B cell (primary cell): ENCODE measurements around the gene ITPR3. TPM values are rescaled to one million over a fixed set of nuclear protein-coding genes. Genes with fewer than 3 reads are reported as not detected.

Experiments
- ATAC-seq: fragments of 200-7000 bp; cut with Tn5 transposase; one replicate; pipeline ENCODE4 v1.10.0; 2021; ENCODE audit warnings: low read depth, mild to moderate bottlenecking, moderate number of reproducible peaks, moderate library complexity
- CTCF ChIA-PET: fragments of 350-600 bp; sonication (Branson Sonifier 250); formaldehyde crosslinking; loops from one replicate; lab custom pipeline; 2021; ENCODE audit warnings: antibody characterized with exemption, inconsistent platforms; lab: Charles Lee
- POLR2A ChIA-PET: fragments of 350-600 bp; sonication (Branson Sonifier 250); formaldehyde crosslinking; loops from one replicate; lab custom pipeline; 2021; ENCODE audit warnings: antibody characterized with exemption; lab: Charles Lee
- DNase-seq: peaks from one replicate; pipeline ENCODE4 v3.0.0; 2013
- H2AFZ ChIP-seq: 2 replicates; pipeline ENCODE4 v1.6.1; 2012; ENCODE audit warnings: mild to moderate bottlenecking, low read depth, low read length; ENCODE audit not compliant: insufficient read depth, poor library complexity, severe bottlenecking
- H3K27ac ChIP-seq, 2 donors: 1 replicate in 1 of 2; 2 replicates in 1 of 2; pipeline ENCODE4 v1.5.1; 2012 to 2013; ENCODE audit warnings: low read length in 2 of 2, mild to moderate bottlenecking in 2 of 2, moderate library complexity in 1 of 2
- H3K27me3 ChIP-seq, 4 experiments: fragments of 200-600 bp in 1 of 4; sonication (generic) in 1 of 4; replicated peaks in 1 of 4; 1 replicate in 2 of 4; 2 replicates in 2 of 4; pipeline versions ENCODE4 v1.6.1 to v1.7.0; 2013 to 2016; ENCODE audit warnings: low read length in 3 of 4, mild to moderate bottlenecking in 2 of 4, mixed read lengths in 1 of 4, moderate library complexity in 1 of 4; ENCODE audit not compliant: insufficient read depth in 4 of 4, control insufficient read depth in 3 of 4; ENCODE audit errors: control extremely low read depth in 1 of 4
- H3K36me3 ChIP-seq, 2 experiments: replicated peaks in 1 of 2; 1 replicate in 1 of 2; 2 replicates in 1 of 2; pipeline versions ENCODE4 v1.6.1 to v1.7.1; 2013; ENCODE audit warnings: low read length in 1 of 2; ENCODE audit not compliant: insufficient read depth in 2 of 2, control insufficient read depth in 1 of 2; ENCODE audit errors: control extremely low read depth in 1 of 2, extremely low read depth in 1 of 2
- H3K4me1 ChIP-seq, 2 donors: fragments of 200-600 bp in 1 of 2; sonication (generic) in 1 of 2; 1 replicate in 1 of 2; 2 replicates in 1 of 2; pipeline versions ENCODE4 v1.5.1 to v1.6.1; 2013 to 2017; ENCODE audit warnings: low read length in 2 of 2; ENCODE audit not compliant: control insufficient read depth in 2 of 2, insufficient read depth in 2 of 2
- H3K4me2 ChIP-seq: replicated peaks from 2 replicates; pipeline ENCODE3; 2012; ENCODE audit warnings: mild to moderate bottlenecking, low read depth, low read length; ENCODE audit not compliant: poor library complexity, severe bottlenecking
- H3K4me3 ChIP-seq, 5 experiments: fragments of 200-600 bp in 1 of 5; sonication (generic) in 1 of 5; 1 replicate in 3 of 5; 2 replicates in 2 of 5; pipeline versions ENCODE4 v1.5.1 to v1.7.0; 2011 to 2016; ENCODE audit warnings: low read length in 4 of 5, mild to moderate bottlenecking in 4 of 5, low read depth in 2 of 5, control low read depth in 1 of 5, moderate library complexity in 1 of 5; ENCODE audit not compliant: insufficient read depth in 1 of 5; ENCODE audit errors: control extremely low read depth in 1 of 5, extremely low read depth in 1 of 5
- H3K79me2 ChIP-seq: fragments of 200-600 bp; sonication (generic); one replicate; pipeline ENCODE4 v1.6.0; 2016; ENCODE audit warnings: low read length; ENCODE audit not compliant: control insufficient read depth, insufficient read depth
- H3K9ac ChIP-seq: fragments of 200-600 bp; sonication (generic); 2 replicates; pipeline ENCODE4 v1.6.1; 2017; ENCODE audit warnings: mild to moderate bottlenecking, low read length, moderate library complexity
- H3K9me3 ChIP-seq, 3 donors: one replicate each; pipeline versions ENCODE4 v1.6.1 to v1.7.1; 2013; ENCODE audit warnings: low read length in 2 of 3; ENCODE audit not compliant: control insufficient read depth in 2 of 3, insufficient read depth in 1 of 3; ENCODE audit errors: control extremely low read depth in 1 of 3
- H4K20me1 ChIP-seq: 2 replicates; pipeline ENCODE4 v1.6.0; 2012; ENCODE audit warnings: mild to moderate bottlenecking, low read length; ENCODE audit not compliant: insufficient read depth, control insufficient read depth, poor library complexity, severe bottlenecking
- H3K27ac Mint-ChIP-seq: one replicate; pipeline ENCODE4 v1.8.0; 2021; ENCODE audit warnings: mixed read lengths
- H3K27me3 Mint-ChIP-seq: one replicate; pipeline ENCODE4 v1.8.0; 2021; ENCODE audit warnings: mixed read lengths
- H3K4me1 Mint-ChIP-seq: one replicate; pipeline ENCODE4 v1.8.0; 2021; ENCODE audit warnings: mixed read lengths
- H3K4me3 Mint-ChIP-seq: one replicate; pipeline ENCODE4 v1.8.0; 2021; ENCODE audit warnings: mixed read lengths
- H3K9me3 Mint-ChIP-seq: one replicate; pipeline ENCODE4 v1.8.0; 2022; ENCODE audit warnings: mixed read lengths; ENCODE audit not compliant: insufficient read depth
- EZH2 ChIP-seq: IDR thresholded peaks from 2 replicates; pipeline ENCODE4 v1.6.1; 2012; ENCODE audit warnings: borderline replicate concordance, low read depth, mild to moderate bottlenecking, moderate library complexity, low read length; ENCODE audit not compliant: insufficient read depth, poor library complexity, severe bottlenecking
- WGBS: methylation state at CpG from one replicate; pipeline ENCODE4 v1.1.5; 2013; ENCODE audit warnings: missing lambda C conversion rate; ENCODE audit not compliant: insufficient coverage; 5-methylcytosine and 5-hydroxymethylcytosine counted together
- intact Hi-C: fragments of 100-400 bp; cut with micrococcal nuclease; formaldehyde crosslinking; loops from one replicate; pipeline ENCODE4 v1.10.0; 2022
- polyA plus RNA-seq: library from polyadenylated mRNA; depleted of rRNA; stranded (reverse); fragments of >200 nt; gene quantifications from 2 replicates; pipeline ENCODE4 v1.2.3, GENCODE V29; 2012
- total RNA-seq, 2 donors: library from RNA; stranded (reverse); fragments of 120-200 nt in 1 of 2; gene quantifications; 1 replicate in 1 of 2; 2 replicates in 1 of 2; pipeline versions ENCODE4 v1.2.3 to v1.2.4, GENCODE V29; 2013 to 2022
- TF ChIP-seq, protein P1 (sequence below): fragments of 200-600 bp; IDR thresholded peaks from one replicate; pipeline ENCODE4 v1.8.0; 2022; ENCODE audit warnings: antibody characterized with exemption, mild to moderate bottlenecking

The ITPR3 gene
- total and polyA plus RNA-seq, 2 donors (not counting 1 experiment from before 2014, with no cell fraction given), result 61.9 to 67.6 TPM

DNA sequence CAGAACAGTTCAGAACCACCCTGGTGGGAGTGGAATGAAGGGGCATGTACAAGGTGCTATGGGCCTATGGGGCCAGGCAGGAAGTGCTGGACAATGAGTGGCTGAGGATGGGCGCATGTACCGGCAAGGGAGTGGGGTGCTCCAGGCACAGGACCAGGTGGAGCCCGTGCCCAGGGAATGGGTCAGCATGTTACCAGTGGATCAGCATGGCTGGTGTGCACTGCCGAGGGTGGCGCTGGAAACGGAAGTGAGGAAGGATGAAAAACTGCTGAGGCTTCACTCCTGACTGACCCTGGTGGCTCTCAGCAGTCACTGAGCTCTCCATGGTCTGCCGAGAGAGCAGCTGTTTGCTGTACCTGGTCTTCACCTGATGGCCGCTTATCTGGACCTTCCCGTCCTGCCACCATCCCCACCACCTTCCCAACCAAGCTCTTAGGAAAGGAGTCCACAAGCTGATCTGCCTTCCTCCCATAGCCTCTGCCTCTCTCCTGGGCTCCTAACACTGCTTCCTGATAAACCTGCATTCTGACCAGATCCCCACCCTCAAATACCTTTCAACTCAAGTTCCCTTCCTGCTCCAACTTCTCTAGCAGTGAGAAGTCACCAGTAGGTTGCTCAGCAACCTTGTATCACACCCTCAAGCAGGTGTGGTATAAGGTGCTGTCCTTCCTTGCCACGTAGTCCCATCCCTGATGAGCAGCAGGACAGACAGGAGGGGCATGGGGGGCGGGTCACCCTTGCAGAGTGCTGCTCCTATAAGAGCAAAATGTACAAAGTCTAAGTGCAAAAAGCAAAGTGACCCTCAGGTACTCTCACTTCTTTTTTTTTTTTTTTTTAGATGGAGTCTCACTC is 83.3 kb downstream of the ITPR3 start:
- WGBS, result 91% methylated on average over 10 of the region's 11 CpGs
- no peak overlapping the region for H3K4me3 Mint-ChIP-seq
- CTCF ChIA-PET, result interaction anchor here (1.3 to 6.7 kb wide), 2 partner anchors 14 to 119 kb away, joined by 4 to 213 read pairs; partner anchors contain the start of gene BAK1

More for the DNA sequence above, 83.3 kb downstream of the ITPR3 start:
- H2AFZ ChIP-seq, result no peak overlapping the region
- H3K4me1 Mint-ChIP-seq, result peaks cover 33% of the 10 kb centered on the region
- peaks cover 21% of the 10 kb centered on the region for H3K79me2 ChIP-seq
- no peaks in the 10 kb centered on the region for H3K27me3 ChIP-seq
- no peak overlapping the region for H3K9ac ChIP-seq
- H3K9me3 Mint-ChIP-seq, result no peaks in the 10 kb centered on the region
- intact Hi-C loops, result loop anchor here (5.0 kb wide), 1 partner anchor 72 kb away; no protein-coding TSS in a partner anchor
- POLR2A ChIA-PET, result no interaction called here
- no peak for DNase-seq
- no peak overlapping the region for H3K4me2 ChIP-seq
- H4K20me1 ChIP-seq, result no peaks in the 10 kb centered on the region
- peaks cover 0 to 13% of the 10 kb centered on the region in 2 experiments for H3K36me3 ChIP-seq
- no peaks in the 10 kb centered on the region for H3K27me3 Mint-ChIP-seq
- peaks cover 14 to 18% of the 10 kb centered on the region in 2 donors for H3K4me1 ChIP-seq
- no peak overlapping the region for H3K27ac Mint-ChIP-seq
- no peak for ATAC-seq
- H3K4me3 ChIP-seq, result no peak overlapping the region
- no peak overlapping the region for H3K27ac ChIP-seq
- no peaks in the 10 kb centered on the region for H3K9me3 ChIP-seq
- TF ChIP-seq, protein P1, sequence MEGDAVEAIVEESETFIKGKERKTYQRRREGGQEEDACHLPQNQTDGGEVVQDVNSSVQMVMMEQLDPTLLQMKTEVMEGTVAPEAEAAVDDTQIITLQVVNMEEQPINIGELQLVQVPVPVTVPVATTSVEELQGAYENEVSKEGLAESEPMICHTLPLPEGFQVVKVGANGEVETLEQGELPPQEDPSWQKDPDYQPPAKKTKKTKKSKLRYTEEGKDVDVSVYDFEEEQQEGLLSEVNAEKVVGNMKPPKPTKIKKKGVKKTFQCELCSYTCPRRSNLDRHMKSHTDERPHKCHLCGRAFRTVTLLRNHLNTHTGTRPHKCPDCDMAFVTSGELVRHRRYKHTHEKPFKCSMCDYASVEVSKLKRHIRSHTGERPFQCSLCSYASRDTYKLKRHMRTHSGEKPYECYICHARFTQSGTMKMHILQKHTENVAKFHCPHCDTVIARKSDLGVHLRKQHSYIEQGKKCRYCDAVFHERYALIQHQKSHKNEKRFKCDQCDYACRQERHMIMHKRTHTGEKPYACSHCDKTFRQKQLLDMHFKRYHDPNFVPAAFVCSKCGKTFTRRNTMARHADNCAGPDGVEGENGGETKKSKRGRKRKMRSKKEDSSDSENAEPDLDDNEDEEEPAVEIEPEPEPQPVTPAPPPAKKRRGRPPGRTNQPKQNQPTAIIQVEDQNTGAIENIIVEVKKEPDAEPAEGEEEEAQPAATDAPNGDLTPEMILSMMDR, result no peak
- no peak for TF ChIP-seq EZH2
